HG03039 (cell line): Measurements from ENCODE around the gene CR2.
"Not testable (repeated sequence)": the region's sequence is repeated elsewhere in the genome, so short reads cannot be mapped to it uniquely, and the experiment has no call there.

Experiments used
- ATAC-seq: cut with Tn5 transposase; IDR thresholded peaks from one replicate; pipeline ENCODE4 v1.9.1; 2021; ENCODE audit warnings: mild to moderate bottlenecking, moderate library complexity; ENCODE audit not compliant: unreplicated experiment

CR2 gene

GRCh38 chr1:207454046-207454964, at the start of gene CR2:
Gene CR2, plus strand, starts transcription at chr1:207454328. Its CDS starts 91 bp downstream, at chr1:207454419.
- ATAC-seq = peak; percentile 66

- ATAC-seq = peak; percentile 48
Measured at GRCh38 chr1:207404849-207405525, 49.1 kb upstream of the CR2 start.

- no peak for ATAC-seq
Measured at GRCh38 chr1:207405814-207406213, 48.3 kb upstream of the CR2 start.

- ATAC-seq = no peak
Measured at GRCh38 chr1:207407655-207408260, 46.4 kb upstream of the CR2 start.

- peak; percentile 32 for ATAC-seq
Measured at GRCh38 chr1:207412845-207413244, 41.3 kb upstream of the CR2 start.

GRCh38 chr1:207414606-207415108, 39.5 kb upstream of the CR2 start:
- ATAC-seq = peak; percentile 75

GRCh38 chr1:207417076-207417475, 37.1 kb upstream of the CR2 start:
- no peak for ATAC-seq

GRCh38 chr1:207418351-207418750, 35.8 kb upstream of the CR2 start:
- no peak for ATAC-seq

GRCh38 chr1:207420109-207420508, 34.0 kb upstream of the CR2 start:
- ATAC-seq = no peak

- no peak for ATAC-seq
Measured at GRCh38 chr1:207421078-207421477, 33.0 kb upstream of the CR2 start.

- ATAC-seq = no peak
Measured at GRCh38 chr1:207423560-207424292, 30.4 kb upstream of the CR2 start.

- ATAC-seq = no peak
Measured at GRCh38 chr1:207424570-207425131, 29.5 kb upstream of the CR2 start.

GRCh38 chr1:207427832-207428585, 26.1 kb upstream of the CR2 start:
- no peak for ATAC-seq

GRCh38 chr1:207428783-207429182, 25.3 kb upstream of the CR2 start:
- no peak for ATAC-seq

GRCh38 chr1:207429963-207430362, 24.2 kb upstream of the CR2 start:
- no peak for ATAC-seq

- ATAC-seq = no peak
Measured at GRCh38 chr1:207430602-207431001, 23.5 kb upstream of the CR2 start.

- no peak for ATAC-seq
Measured at GRCh38 chr1:207431508-207431907, 22.6 kb upstream of the CR2 start.

- no peak for ATAC-seq
Measured at GRCh38 chr1:207433435-207433834, 20.7 kb upstream of the CR2 start.

- not testable (repeated sequence) for ATAC-seq
Measured at GRCh38 chr1:207436746-207437145, 17.4 kb upstream of the CR2 start.

GRCh38 chr1:207440626-207441025, 13.5 kb upstream of the CR2 start:
- no peak for ATAC-seq
